Measurements from ENCODE around the gene SRCAP.

The SRCAP gene

DNA sequence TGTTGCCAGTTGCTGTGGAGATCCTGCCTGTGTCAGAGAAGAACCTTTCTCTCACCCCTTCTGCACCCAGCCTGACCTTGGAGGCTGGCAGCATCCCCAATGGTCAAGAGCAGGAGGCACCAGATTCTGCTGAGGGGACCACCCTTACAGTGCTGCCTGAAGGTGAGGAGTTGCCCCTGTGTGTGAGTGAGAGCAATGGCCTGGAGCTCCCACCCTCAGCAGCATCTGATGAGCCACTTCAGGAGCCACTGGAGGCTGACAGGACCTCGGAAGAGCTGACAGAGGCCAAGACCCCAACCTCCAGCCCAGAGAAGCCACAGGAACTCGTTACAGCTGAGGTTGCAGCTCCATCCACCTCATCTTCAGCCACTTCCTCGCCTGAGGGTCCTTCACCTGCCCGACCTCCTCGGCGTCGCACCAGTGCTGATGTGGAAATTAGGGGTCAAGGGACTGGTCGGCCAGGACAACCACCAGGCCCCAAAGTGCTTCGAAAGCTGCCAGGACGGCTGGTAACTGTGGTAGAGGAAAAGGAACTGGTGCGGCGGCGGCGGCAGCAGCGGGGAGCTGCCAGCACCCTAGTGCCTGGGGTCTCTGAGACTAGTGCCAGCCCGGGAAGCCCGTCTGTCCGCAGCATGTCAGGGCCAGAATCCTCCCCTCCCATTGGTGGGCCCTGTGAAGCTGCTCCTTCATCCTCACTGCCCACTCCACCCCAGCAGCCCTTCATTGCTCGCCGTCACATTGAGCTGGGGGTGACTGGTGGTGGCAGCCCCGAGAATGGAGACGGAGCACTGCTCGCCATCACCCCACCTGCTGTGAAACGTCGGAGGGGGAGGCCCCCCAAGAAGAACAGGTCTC, 39.0 kb downstream of the SRCAP start:
- no peak for DNase-seq

DNA sequence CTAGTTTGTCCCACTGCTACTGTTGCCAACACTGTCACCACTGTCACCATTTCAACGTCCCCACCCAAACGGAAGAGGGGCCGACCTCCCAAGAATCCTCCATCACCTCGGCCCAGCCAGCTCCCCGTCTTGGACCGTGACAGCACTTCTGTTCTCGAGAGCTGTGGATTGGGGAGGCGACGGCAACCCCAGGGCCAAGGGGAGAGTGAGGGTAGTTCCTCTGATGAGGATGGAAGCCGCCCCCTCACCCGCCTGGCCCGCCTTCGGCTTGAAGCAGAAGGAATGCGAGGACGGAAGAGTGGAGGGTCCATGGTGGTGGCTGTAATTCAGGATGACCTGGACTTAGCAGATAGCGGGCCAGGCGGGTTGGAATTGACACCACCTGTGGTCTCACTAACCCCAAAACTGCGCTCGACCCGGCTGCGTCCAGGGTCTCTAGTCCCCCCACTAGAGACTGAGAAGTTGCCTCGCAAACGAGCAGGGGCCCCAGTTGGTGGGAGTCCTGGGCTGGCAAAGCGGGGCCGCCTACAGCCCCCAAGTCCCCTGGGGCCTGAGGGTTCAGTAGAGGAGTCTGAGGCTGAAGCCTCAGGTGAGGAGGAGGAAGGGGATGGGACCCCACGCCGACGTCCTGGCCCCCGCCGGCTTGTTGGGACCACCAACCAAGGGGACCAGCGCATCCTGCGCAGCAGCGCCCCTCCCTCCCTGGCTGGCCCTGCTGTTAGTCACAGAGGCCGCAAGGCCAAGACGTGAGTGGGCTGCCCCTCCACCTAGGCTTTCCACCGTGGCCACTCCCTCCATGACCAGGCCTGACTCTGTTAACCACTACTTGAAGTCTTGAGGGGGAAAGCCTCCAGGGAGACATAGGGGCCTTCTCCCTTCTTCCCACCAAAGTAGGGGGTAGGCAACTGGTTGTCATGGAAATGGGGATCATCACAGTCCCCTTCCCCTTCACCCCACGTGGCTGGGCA, 40.3 kb downstream of the SRCAP start:
- DNase-seq = no peak

DNA sequence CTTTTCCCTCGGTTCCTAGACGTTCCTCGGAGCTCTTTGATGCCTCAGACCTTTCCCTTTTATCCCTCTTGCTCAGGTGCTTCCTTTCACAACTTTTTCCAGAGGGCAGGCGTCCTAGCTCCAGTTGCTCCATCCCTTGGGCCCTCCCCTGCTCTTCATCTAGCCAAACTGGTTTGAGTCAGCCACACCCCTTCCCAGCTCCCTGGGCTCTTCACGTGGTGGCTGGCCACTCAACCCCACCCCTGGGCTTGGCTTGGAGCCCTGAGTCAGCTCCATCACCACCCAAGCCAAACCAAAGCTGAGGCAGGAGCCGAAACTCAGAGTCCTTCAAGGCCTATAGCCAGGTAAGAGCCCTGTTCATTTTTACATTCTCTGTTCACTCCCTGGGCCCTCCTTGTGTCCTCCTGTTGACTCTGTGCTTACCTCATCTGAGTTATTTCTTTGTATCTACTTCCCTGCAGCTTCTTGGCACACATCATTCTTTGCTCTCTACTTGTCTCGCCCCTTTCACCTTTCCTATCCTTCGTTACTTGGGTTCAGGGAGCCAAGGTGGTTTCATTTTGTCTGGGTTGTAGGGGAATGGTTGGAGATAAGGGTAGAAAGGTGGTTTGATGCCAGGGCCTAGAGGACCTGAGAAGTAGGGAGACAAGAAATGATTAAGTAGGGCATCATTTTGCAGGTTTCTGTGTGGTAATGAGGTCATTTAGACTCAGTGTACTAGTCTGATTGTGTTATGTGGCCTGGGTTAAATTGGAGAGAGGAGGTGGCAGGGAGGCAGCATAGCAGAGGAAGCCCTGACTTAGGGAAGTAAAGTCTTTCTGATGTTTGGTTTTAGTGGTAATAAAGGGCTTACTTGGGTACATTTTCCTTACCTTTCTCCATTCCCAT, 41.6 kb downstream of the SRCAP start:
- DNase-seq = no peak

DNA sequence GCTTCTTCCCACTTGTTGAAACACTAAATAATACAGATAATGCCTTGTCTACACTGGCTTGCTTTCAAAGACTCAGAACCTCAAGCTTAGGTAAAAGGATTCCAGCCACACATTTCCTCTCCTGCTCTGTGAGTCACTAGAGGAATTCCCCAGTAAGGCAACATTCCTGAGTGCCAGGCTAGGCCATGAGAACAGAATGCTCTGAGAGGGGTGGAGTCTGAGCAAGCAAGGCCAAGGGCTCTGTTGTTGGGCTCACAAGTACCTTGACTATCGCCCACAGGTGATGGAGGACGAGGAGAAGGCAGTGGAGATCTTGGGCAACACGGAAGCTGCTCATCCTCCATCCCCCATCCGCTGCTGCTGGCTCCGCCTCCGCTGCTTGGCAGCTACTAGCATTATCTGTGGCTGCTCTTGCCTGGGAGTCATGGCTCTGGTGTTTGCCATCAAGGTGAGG, 42.5 kb downstream of the SRCAP start:
- DNase-seq = no peak

DNA sequence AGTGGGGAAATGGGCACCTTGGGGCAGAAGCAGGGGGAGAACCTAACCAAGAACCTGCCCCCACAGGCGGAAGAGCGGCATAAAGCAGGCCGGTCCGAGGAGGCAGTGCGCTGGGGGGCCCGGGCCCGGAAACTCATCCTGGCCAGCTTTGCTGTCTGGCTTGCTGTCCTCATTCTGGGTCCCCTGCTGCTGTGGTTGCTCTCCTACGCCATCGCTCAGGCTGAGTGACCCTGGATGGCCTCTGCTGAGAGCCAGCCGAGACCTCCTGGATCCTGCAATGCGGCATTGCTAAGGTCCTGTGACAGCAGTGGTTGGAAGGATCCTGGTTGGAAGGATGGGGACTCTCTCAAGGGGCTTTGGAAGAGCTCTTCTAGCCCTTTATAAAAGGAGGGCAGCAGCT, 44.7 kb downstream of the SRCAP start:
- DNase-seq = no peak

DNA sequence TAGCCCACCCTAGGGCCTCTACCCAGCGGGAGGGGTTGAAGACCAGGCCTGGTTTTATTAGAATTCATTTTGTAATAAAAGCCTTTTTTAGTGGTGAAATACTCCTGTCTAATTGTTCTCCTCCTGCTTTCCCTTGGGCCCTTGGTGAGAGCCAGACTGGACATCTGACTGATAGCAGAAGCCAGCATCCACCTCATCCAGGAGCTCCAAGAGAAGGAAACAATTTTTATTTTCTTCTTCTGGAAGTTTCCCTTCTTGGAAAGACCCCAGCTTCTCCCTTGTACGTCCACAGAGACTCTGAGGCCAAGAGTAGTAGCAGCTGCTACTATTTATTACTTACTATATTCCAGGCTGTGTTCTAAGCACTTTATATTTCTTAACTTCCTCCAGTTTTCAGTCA, 45.2 kb downstream of the SRCAP start:
- no peak for DNase-seq

DNA sequence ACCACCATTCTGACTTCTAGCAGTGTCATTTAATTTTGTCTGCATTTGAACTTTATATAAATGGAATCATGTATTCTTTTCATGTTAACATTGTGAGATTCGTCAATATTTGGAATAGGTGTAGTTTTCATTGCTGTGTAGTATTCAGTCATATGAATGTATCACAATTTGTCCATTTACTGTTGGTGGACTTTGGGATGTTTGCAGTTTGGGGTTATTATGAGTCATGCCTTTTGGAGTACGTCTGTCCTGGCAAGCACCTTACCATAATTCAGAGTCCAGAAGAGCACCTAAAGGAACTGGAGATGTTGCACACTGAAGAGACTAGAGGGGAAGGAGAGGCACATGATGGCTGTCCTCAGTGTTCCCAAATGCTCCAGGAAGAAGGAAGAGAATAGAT, 46.1 kb downstream of the SRCAP start:
- DNase-seq = no peak

DNA sequence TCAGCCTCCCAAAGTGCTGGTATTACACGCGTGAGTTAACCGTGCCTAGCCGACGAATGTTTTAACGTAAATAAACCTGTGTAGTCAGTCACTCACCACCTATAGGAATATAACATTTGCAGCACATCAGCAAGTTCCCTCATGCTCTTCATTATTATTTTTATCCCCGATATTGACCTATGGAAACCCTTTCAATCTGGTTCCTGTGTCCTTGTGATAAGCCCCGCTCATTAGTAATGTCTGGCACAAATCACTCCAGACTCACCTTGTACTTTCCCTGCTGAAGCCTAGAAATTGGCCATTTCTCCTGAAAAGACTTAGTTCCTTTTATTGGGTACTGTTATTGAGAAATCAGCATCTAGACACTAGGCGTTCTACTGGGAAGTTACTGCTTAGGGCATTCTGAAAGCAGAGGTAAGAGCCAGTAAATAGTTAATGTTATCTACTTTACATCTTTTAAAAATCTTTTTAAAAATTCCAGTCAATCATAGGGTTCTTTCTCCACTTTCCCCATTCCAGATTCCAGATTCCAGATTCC, 47.7 kb downstream of the SRCAP start:
- DNase-seq = no peak

DNA sequence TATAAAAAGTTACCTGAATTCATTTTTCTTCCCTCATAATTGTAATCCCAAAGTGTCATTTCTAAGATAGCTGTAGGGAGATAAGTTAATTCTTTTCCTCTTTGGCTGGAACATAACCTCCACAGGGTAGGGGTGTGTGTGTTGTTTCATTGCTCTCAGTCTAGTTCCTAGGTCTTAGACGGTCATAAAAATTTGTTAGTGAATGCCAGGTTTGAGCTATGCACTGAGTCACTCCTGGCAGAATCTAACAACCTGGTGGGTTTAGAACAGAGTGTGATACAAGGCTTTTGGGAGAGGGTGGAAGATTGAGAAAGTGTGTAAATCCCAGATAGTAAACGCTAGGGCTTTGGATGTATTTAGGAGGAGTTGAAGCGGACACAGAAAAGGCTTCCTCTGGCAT, 48.4 kb downstream of the SRCAP start:
- no peak for DNase-seq

DNA sequence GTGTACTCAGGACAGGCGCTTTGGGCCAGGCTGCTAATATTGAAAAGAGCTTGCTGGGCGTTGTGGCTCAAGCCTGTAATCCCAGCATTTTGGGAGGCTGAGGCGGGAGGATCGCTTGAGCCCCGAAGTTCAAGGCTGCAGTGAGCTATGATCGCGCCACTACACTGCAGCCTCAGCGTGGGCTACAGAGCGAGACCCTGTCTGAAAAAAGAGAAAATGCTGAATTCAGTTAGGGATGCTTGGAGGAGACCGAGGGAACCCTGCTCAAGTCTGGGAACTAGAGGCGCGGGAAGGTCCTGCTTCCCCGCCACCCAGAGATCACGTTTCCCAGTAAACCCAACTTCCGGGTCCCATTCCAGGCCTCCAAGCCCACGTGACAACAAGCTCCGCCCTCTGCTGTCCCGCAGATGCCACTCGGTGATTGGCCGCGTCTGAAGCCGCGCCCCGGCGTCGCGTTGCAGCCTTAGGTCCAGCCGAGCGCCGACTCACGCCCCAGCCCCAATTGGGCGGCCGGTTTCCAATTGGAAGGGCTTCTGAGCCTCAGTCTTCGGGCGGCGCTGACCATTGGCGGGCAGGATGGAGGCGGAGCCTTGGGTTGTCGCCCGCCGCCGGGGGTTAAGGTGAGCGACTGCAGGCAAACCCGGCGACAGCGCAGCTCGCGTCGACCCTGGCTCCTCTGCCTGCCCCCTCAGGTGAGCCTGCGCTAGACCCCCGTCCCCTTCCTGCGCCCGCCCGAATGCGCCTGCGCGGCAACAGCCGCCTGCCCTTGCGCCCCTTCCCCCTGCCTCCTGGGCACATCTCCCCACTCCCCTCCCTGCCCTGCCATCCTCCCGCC, 49.0 kb downstream of the SRCAP start, which contains the start of gene PHKG2:
Gene PHKG2, plus strand, starts transcription at position 627 of the 835 bp plus-strand sequence. CDS start 396 bp downstream, outside the sequence.
- peak; percentile 98 for DNase-seq

GRCh38 chr16:30748634-30749445, 49.9 kb downstream of the SRCAP start:
- DNase-seq = no peak

DNA sequence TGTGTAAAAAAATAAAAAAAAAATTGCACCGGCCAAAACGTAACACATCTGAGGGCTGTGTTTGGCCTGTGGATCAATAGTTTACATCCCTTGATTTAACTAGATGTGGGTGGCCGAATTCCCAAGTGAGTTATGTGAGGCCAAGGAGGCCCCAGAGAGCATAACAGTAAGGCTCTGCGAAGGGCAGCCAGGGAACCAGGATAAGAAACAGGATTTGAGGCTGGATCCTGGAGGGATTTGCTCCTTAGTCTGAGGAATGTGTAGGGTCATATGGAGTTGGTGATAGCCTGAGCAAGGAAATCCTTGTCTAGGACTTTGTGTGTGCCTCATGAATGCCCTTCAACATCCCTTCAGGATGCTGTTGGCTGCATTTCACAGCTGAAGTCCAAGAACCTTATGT, 51.2 kb downstream of the SRCAP start:
- DNase-seq = no peak

DNA sequence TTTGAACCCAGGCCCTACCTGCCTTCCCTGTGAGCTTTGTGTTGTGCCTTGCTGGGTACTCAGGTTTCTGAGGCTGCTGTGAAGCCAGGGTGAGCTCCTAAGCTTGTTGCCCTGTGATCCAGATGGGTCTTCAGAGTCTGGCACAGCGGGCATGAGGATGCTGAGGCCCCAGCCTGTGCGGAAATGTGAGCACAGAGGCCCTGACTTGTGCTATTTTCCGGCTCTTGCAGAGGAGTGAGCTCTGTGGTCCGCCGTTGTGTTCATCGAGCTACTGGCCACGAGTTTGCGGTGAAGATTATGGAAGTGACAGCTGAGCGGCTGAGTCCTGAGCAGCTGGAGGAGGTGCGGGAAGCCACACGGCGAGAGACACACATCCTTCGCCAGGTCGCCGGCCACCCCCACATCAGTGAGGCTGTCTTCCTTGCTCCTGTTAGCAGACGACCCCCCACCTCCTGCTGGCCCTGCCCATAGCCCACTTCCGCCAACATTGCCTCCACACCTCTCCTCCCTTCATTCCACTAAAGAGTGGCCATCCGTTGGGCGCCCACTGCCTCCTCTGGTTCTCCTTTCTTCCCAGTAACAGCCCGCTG, 52.0 kb downstream of the SRCAP start:
- no peak for DNase-seq

GRCh38 chr16:30753596-30753995, 54.6 kb downstream of the SRCAP start:
- DNase-seq = no peak

- no peak for DNase-seq
Observed at GRCh38 chr16:30755955-30756780, 57.2 kb downstream of the SRCAP start.

- DNase-seq = no peak
Observed at GRCh38 chr16:30756781-30757100, 57.8 kb downstream of the SRCAP start.

GRCh38 chr16:30757316-30757715, 58.3 kb downstream of the SRCAP start:
- DNase-seq = no peak

DNA sequence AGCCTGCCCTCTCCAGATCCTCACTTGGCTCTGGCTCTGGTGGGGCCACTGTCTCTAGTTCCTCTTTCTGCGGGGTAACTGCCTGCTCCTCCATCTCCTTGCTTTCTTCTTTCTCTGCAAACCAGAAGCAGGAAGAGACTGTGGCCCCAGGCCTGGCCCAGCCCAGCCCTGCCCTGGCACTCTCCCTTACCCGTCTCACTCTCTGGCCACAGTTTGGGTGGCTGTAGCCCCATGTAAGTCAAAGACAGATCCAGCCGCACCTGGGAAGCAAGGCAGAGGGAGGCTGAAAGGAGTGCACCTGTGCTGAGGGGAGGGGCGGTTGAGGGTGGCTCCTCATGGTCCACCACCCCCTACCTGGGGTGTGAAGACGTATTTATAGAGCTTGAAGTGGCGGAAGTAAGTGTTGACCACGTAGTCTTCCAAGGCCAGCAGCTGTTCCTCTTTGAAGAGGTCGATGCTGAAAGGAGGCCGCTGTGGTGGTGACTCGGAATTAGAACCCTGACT, 60.1 kb downstream of the SRCAP start:
- DNase-seq = no peak

DNA sequence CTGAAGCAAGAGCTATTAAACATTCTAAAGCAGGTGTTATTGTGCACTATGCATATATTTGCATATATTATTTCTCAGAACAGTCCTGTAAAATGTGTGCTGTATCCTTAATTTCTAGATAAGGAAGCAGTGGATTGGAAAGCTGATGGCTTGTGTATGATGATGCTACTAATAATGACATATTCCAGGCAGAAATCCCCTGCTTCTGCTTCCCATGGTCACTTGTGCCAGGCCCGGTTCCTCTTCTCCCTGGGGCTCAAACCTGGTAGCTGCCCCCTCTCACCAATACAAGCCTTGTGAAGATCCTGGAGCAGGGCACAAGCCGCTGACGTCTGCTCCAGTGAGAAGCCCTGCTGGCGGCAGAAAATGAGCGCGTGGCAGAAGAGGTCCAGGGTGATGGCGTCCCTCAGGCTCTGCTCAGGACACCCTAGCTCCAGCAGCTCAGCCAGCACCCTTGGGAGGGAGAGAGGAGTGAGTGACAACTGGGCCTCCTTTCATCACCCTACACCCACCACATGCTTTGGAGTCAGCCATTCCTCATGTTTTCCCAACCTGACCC, 61.1 kb downstream of the SRCAP start:
- DNase-seq = no peak

All from CD4-positive, alpha-beta T cell treated with Interleukin-6 for 4 hours (primary cell).